GM18498 (cell line): ENCODE measurements around the gene CDHR2.
"Not testable (repeated sequence)": the region's sequence is repeated elsewhere in the genome, so short reads cannot be mapped to it uniquely, and the experiment has no call there.

ENCODE experiments used
- ATAC-seq: cut with Tn5 transposase; IDR thresholded peaks from one replicate; pipeline ENCODE4 v1.9.1; 2021; ENCODE audit warnings: mild to moderate bottlenecking, moderate library complexity; ENCODE audit not compliant: unreplicated experiment

CDHR2 gene

DNA sequence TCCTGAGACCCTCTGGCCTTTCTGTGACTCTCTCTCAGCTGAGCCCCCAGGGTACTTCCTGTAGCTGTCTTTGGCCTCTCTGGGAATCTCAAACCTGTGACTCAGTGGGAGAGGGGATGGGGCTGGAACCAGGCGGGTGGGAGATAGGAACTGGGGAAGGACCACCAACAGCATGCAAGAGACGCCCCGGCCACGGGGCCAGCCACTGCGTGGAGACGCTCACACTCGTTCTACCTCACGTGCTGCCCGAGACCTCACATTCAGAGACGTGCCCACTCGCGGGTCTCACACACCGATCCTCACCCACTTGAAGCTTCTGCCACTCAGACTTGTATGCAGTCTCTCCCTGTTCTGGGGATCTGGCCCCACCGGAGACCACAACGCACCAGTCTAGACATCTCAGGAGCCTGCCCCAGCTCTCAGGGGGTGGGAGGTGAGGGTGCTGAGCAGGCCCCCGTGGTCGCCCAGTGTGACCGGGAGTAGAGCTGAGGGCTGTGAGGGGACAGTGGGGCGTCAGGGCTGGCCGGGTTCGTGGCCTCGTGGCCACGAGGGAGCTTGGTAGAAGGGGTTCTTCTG, 47.0 kb downstream of the CDHR2 start:
- ATAC-seq = no peak

- ATAC-seq = peak; percentile 67
Measured at GRCh38 chr5:176596689-176597416, 47.7 kb downstream of the CDHR2 start.

DNA sequence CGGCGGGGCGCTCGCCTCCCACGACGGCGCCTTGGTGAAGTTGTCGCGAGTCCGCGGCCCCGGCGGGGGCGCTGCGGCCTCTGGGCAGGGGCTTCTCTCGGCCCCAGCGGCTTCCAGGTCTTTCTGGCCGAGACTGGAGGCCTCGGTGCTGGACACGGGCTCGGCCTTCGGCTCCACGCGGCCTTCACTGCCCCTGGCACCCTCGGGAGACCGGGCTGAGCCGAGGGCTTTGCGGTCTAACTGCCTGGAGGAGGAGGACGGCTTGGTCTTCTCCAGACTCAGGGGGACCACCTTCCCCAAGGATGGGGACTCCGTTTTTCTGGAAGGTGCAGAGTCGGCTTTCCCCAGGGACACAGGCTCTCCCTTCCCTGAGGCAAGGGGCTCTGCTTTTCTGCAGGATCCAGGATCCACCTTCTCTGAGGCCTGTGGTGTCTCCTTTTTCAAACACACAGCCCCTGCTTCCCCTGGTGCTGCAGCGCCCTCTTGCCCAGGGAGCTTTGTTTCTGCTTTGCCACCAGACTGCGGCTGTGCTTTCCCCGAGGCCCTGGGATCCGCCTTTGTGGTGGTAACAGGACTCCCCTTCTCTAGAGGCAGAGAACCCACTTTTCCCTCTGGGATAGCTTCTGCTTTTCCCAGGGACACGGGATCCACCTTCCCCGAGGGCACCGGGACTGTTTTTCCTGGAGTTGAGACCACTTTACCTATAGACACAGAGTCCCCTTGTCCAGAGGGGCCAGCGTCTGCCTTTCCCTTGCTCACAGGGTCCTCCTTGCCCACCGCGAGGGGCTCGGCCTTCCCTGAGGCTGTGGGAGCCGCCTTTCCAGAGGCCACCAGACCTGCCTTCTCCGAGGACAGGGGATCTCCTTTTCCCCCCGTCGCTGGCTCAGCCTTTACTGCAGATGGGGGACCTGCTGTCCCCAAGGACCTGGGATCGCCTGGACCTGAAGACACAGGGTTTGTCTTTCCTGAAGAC, 48.6 kb downstream of the CDHR2 start:
- ATAC-seq = no peak

DNA sequence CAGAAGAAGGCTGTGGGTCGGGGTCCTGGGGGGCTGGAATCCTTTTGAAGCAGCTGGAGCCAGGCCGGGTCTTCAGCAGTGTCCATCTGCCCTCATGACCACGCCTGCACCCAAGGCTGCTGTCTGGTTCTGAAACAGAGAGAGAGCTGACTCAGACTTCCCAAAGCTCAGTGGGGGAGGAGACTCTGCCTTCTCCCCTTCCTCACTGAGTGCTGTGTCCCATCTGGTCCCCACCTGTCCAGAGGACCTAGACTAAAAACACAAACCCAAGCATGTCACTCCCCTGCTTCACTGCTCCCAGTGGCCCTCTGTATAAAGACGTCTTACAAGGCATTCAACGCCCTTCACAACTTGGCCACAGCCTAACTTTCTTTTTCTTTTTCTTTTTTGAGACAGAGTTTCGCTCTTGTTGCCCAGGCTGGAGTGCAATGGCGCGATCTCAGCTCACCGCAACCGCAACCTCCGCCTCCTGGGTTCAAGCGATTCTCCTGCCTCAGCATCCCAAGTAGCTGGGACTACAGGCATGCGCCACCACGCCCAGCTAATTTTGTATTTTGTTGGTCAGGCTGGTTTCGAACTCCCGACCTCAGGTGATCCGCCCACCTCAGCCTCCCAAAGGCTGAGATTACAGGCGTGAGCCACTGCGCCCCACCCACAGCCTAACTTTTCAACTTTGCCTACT, 50.7 kb downstream of the CDHR2 start:
- ATAC-seq = not testable (repeated sequence)

DNA sequence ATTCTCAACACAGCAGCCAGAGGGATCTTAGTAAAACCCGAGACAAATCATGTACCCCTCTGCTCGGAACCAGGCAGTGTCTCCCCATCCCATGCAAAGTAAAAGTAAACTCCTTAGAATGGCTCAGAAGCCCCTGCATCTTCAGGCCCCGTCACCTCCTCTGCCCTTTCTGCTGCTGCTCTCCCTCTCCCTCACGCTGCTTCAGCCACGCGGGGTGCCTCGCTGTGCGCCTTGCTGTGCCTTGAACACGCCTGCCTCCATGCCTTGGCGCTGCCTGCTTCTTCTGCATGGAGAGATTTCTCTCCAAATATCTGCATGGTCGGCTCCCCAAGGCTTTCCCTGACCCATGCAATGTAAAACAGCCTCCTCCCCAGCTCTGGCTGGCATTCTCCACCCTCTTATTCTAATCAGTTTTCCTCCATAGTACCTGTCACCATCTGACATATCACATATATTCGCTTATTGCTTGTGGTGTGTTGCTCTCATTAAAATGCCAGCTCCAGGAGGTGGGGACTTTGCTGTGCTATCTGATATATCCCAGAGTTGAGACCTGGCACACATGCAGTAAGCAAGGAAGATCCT, 52.9 kb downstream of the CDHR2 start:
- ATAC-seq = no peak

DNA sequence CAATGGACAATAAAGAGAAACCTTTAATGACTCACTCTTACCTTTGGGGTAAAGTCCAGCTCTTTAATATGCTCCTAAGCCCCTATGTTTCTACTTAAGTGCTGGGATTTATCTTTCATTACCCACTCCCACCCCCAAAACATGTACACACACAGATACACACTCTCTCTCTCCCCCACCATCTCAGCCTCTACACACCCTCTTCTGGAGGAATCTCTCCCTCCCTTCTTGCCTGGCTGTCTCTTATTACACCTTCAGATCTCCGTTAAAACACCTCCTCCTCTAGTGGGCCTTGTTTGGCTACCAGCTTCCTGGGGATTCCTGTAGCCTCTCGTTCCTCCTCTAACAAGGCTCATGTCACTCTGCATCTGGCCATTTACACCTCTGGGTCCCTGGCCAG, 53.9 kb downstream of the CDHR2 start:
- no peak for ATAC-seq

DNA sequence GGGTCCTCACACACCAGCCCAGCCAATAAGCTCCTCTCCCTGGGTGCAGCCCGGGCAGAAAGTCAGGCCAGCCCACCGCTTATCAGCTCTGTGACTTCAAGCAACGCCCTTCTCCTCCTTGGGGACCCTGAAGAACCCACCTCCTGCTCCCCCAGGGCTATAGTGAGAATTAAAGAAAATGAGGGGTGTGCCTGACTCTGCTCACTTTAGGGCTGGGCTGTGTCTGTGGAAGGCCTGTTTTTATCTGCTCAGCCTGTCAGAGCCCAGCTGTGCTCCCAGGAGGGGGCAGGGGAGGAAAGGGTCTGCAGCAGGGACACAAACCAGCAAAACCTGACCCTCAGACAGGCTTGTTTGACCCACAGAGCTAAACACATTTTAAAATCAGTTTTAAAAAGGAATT, 56.9 kb downstream of the CDHR2 start:
- no peak for ATAC-seq

- no peak for ATAC-seq
Measured at GRCh38 chr5:176606875-176607274, 57.7 kb downstream of the CDHR2 start.

DNA sequence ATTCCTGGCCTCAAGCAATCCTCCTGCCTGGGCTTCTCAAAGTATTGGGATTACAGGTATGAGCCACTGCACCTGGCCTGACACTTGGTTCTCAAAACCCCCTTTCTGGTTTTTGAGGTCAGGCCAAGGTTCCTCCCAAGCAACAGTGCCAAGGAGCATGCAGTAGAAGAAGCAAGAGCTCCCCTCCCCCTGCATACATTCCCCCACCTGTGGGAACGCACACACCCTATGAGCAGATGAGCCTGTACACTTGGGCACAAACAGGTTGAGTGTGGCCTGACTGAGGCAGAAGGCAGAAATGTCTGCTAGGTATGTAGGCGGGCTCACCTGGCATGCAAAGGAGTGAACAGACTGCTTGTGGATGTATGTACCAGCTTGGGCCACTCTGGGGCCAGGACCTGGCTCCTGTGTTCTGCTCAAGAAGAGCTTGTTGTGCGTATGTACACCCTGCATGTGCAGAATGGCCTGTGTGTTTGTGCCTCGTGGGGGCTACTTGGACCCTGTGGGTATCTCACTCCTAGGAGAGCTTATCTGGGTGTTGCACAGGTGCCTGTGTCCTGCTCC, 59.1 kb downstream of the CDHR2 start:
- no peak for ATAC-seq

- ATAC-seq = peak; percentile 27
Measured at GRCh38 chr5:176608937-176609723, 60.0 kb downstream of the CDHR2 start.

GRCh38 chr5:176609724-176610434, 60.7 kb downstream of the CDHR2 start, which contains the start of gene GPRIN1:
GPRIN1 (minus strand) TSS chr5:176610156; CDS start chr5:176599834, 10,322 bp downstream.
- peak; percentile 80 for ATAC-seq

DNA sequence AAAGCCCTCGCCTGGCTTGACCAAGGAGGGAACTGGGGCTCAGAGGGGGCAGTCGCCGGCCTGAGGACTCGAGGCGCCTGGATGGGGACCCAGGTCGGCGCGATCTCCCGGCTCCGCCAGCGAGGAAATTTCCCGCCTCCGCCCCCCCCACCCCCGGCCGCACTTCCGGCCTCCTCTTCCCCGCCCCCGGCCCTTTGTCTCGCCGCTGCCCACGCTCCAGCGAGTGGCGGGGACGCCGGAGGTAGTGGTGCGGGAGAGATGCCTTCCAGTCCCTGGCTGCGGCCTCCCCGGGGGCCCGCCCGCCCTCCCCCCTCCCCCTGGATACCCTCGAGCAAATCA, 61.3 kb downstream of the CDHR2 start:
- peak; percentile 6 for ATAC-seq

DNA sequence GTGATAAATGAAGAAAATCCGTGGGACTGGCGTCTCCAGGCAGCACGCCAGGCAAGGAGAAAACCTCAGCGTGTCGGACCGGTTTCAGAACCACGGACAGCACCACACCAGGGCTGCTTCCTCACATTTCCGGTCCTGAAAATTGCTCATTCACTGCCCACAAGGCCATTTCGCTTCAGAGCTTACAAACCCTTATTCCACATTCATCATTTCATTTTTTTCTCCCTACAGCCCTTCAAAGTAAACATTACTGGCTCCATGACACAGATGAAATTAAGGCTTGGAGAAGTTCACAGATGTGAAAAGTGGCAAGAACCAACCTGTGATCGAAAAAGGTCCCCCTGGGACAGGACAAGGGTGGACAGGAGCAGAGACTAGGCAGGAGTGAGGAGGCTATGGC, 62.3 kb downstream of the CDHR2 start:
- ATAC-seq = no peak

DNA sequence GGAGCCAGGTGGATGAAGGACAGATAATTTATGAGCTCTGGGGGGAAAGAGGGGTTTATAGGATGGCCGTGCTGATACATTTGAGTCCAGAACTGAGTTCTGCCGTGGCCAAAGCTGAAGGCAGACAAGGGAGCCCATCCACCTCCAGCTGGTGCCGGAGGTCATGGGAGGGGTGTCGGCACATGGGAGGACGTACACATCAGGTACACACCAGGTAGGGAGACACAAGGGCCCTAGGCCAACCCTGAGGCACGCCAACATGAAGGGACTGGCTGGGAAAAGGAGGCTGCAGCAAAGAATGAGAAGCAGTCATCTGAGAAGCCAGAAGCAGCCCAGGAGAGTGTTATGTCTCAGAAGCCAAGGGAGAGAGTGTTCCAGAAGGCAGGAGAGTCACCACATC, 62.9 kb downstream of the CDHR2 start:
- no peak for ATAC-seq

GRCh38 chr5:176612855-176613254, 63.7 kb downstream of the CDHR2 start:
- ATAC-seq = no peak

GRCh38 chr5:176614805-176615478, 65.8 kb downstream of the CDHR2 start:
- ATAC-seq = no peak

DNA sequence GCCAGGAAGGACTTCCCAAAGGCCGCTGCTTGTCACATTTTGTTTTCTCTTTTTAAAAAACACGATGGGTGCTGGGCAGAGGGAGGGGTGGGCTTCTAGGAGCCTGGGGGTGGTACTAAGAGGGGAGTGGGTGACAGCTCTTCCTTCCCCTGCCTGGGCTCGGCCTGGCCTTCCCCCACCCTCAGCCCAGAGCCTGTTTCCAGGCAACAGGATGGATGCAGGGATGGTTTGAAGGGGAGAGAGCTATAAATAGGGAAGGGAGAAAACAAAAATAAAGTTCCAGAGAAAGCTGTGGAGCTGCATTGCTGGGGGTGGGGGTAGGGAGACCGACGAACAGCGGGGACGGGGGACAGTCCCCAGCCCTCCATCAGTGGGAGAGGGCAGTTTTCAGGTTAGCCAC, 67.4 kb downstream of the CDHR2 start:
- ATAC-seq = no peak

- no peak for ATAC-seq
Measured at GRCh38 chr5:176618783-176619182, 69.6 kb downstream of the CDHR2 start.
